ENCODE measurements around the gene TM4SF1. TPM values are rescaled to one million over a fixed set of nuclear protein-coding genes. Genes with fewer than 3 reads are reported as not detected.

TM4SF1 gene
- total and polyA plus RNA-seq, 9 of the 15 experiments (the other 6 are each of a cell fraction or from before 2014, with no cell fraction given), result 0.06 to 0.44 (median 0.08) TPM; not detected in 4

GRCh38 chr3:149390772-149391212 is 13.3 kb upstream of the TM4SF1 start (continued):
- no peak for TF ChIP-seq ZNF518B (CRISPR knock-in tag; IDR thresholded peaks at IDR 0.05)
- no peak for TF ChIP-seq RB1 (IDR thresholded peaks at IDR 0.05; ENCODE audit: low read depth)
- TF ChIP-seq RFX7 (CRISPR knock-in tag; IDR thresholded peaks at IDR 0.05), result no peak

- 0% methylated on average over 2 of the region's 2 CpGs for WGBS (ENCODE audit: insufficient coverage, low coverage, missing lambda C conversion rate)
- H3K4me3 ChIP-seq, result no peak overlapping the region
- no peaks in the 10 kb centered on the region for H3K4me1 ChIP-seq (replicated peaks in 1 of 2; ENCODE audit: control insufficient read depth in 2 of 2, insufficient read depth in 2 of 2, low read length in 2 of 2)
- no peak for FAIRE-seq
- no peak overlapping the region for H3K27ac ChIP-seq (ENCODE audit: extremely low read depth, low read depth, low read length)
- no TSS peak for BruUV-seq (replicated peaks)
- H3K9ac ChIP-seq (ENCODE audit: insufficient read depth in 1 of 2, low read depth in 2 of 2, low read length in 2 of 2), result no peak overlapping the region
- H2AFZ ChIP-seq (ENCODE audit: low read depth, low read length), result no peak overlapping the region
- H3K4me2 ChIP-seq (ENCODE audit: insufficient read depth, low read length), result no peak overlapping the region
- in situ Hi-C loops (cut with MboI), result no loop called here
- intact Hi-C loops (cut with micrococcal nuclease), result no loop called here
- H3K36me3 ChIP-seq (ENCODE audit: control insufficient read depth, insufficient read depth, low read length), result no peaks in the 10 kb centered on the region
- no peaks in the 10 kb centered on the region for H3K79me2 ChIP-seq (ENCODE audit: control insufficient read depth, insufficient read depth, low read length)
- ATAC-seq, result no peak
- DNase-seq (ENCODE audit: extremely low read depth in 1 of 4, low spot score in 3 of 4), result no peak
- H3K9me1 ChIP-seq (ENCODE audit: control insufficient read depth, insufficient read depth, low read length), result no peaks in the 10 kb centered on the region
- H4K20me1 ChIP-seq (replicated peaks; ENCODE audit: control insufficient read depth, insufficient read depth, low read length), result no peaks in the 10 kb centered on the region
- peaks cover 0 to 5% of the 10 kb centered on the region in 2 experiments; a peak in 2 of 5 replicates for H3K27me3 ChIP-seq (ENCODE audit: control insufficient read depth in 2 of 2, insufficient read depth in 2 of 2, low read length in 2 of 2)
- H3K9me3 ChIP-seq (replicated peaks; ENCODE audit: control insufficient read depth, insufficient read depth, low read depth, low read length), result no peaks in the 10 kb centered on the region
- ChIA-PET POLR2A (interaction anchor here (0.6 kb wide), 1 partner anchor 15 kb away, joined by 3 read pairs; no protein-coding TSS in a partner anchor), CTCF (ENCODE audit: low intra/inter-chr PET ratio) (no interaction called here)
- TF ChIP-seq NFYB (IDR thresholded peaks at IDR 0.05; ENCODE audit: extremely low read depth, insufficient read length) (no peak), RBM17 (IDR thresholded peaks at IDR 0.05; ENCODE audit: borderline replicate concordance, low read depth, low read length) (no peak), NFATC3 (IDR thresholded peaks at IDR 0.05) (no peak), CHD1 (IDR thresholded peaks at IDR 0.05; ENCODE audit: low read length) (no peak), THAP12 (CRISPR knock-in tag; IDR thresholded peaks at IDR 0.05) (no peak), CEBPB (tag; IDR thresholded peaks at IDR 0.05) (no peak), FOSL1 (tag; conservative IDR thresholded peaks at IDR 0.05) (no peak), THRA (IDR thresholded peaks at IDR 0.05) (no peak), MTA2 (IDR thresholded peaks at IDR 0.05; ENCODE audit: low read depth) (no peak), HNRNPL (IDR thresholded peaks at IDR 0.05; ENCODE audit: low read depth, low read length) (no peak), SMAD1 (IDR thresholded peaks at IDR 0.05; ENCODE audit: low read depth, low read length, partially characterized antibody) (no peak), NCOR1 (IDR thresholded peaks at IDR 0.05) (no peak)
Measured at GRCh38 chr3:149390294-149390693, 12.8 kb upstream of the TM4SF1 start.
